ENCODE data around the gene UBR7.

DNA sequence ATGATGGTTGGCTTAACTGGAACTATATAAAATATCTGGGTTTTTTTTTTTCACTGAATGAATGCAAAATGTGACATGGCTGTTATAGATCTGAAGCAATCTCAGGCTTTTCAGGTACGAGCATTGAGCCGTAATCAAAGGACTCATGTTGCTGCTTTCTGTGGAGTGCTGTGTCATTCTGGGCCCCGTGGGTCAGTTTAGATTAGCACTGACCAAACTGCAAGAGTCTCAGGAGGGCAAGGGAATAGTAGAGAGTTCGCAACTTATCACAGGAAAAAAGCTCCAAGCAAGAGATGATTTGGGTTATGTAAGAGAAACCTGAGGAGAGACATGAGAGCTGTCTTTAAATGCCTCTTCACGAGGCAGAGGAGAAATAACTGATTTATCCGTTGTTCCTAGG lies 59.1 kb downstream of the UBR7 start:
- TF ChIP-seq, protein P1, sequence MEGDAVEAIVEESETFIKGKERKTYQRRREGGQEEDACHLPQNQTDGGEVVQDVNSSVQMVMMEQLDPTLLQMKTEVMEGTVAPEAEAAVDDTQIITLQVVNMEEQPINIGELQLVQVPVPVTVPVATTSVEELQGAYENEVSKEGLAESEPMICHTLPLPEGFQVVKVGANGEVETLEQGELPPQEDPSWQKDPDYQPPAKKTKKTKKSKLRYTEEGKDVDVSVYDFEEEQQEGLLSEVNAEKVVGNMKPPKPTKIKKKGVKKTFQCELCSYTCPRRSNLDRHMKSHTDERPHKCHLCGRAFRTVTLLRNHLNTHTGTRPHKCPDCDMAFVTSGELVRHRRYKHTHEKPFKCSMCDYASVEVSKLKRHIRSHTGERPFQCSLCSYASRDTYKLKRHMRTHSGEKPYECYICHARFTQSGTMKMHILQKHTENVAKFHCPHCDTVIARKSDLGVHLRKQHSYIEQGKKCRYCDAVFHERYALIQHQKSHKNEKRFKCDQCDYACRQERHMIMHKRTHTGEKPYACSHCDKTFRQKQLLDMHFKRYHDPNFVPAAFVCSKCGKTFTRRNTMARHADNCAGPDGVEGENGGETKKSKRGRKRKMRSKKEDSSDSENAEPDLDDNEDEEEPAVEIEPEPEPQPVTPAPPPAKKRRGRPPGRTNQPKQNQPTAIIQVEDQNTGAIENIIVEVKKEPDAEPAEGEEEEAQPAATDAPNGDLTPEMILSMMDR (IDR thresholded peaks at IDR 0.05): no peak
- TF ChIP-seq ZFX (IDR thresholded peaks at IDR 0.05; ENCODE audit: borderline replicate concordance): no peak

All from 22Rv1 (cell line).